ENCODE measurements around the gene NUP205.

DNA sequence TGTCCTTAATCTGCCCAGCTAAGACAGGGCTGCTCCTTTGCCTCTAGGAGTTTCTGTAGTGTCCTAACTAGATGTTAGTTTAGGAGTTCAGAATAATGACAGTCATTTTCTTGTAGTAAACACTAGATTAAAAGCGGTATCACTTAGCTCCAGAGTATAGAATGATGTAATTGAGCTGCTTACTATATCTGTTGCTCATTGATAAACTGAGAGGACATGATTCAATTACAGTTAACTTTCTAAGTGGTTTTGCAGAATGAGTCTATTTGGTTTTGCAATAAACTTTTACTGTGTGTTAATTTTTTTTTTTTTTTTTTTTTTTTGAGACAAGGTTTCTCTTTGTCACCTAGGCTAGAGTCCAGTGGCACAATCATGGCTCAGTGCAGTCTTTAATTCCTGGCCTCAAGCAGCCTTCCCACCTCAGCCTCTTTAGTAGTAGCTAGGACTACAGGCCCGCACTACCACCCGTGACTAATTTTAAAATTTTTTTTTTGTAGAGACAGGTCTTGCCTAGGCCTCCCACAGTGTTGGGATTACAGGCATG lies 106.4 kb downstream of the NUP205 start:
- TF ChIP-seq, protein P1, sequence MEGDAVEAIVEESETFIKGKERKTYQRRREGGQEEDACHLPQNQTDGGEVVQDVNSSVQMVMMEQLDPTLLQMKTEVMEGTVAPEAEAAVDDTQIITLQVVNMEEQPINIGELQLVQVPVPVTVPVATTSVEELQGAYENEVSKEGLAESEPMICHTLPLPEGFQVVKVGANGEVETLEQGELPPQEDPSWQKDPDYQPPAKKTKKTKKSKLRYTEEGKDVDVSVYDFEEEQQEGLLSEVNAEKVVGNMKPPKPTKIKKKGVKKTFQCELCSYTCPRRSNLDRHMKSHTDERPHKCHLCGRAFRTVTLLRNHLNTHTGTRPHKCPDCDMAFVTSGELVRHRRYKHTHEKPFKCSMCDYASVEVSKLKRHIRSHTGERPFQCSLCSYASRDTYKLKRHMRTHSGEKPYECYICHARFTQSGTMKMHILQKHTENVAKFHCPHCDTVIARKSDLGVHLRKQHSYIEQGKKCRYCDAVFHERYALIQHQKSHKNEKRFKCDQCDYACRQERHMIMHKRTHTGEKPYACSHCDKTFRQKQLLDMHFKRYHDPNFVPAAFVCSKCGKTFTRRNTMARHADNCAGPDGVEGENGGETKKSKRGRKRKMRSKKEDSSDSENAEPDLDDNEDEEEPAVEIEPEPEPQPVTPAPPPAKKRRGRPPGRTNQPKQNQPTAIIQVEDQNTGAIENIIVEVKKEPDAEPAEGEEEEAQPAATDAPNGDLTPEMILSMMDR (IDR thresholded peaks at IDR 0.05; ENCODE audit: borderline replicate concordance, extremely low read depth, low read length, poor library complexity, severe bottlenecking) = no peak
- no peak for TF ChIP-seq EZH2 (IDR thresholded peaks at IDR 0.05; ENCODE audit: borderline replicate concordance, low read depth, low read length, severe bottlenecking)

Data from DND-41 (cell line).